Measurements from ENCODE around the gene ZNF684.

ZNF684 gene

GRCh38 chr1:40575336-40575735 is 43.9 kb downstream of the ZNF684 start:
- no peak for DNase-seq

- DNase-seq: no peak
Measured at GRCh38 chr1:40582116-40582515, 50.7 kb downstream of the ZNF684 start.

- no peak for DNase-seq
Measured at GRCh38 chr1:40583980-40584379, 52.5 kb downstream of the ZNF684 start.

- no peak for DNase-seq
Measured at GRCh38 chr1:40588586-40588985, 57.1 kb downstream of the ZNF684 start.

GRCh38 chr1:40592107-40592803 is 60.8 kb downstream of the ZNF684 start:
- peak; percentile 50 for DNase-seq

GRCh38 chr1:40593449-40594186 is 62.2 kb downstream of the ZNF684 start:
- DNase-seq: no peak

GRCh38 chr1:40594187-40594531 is 62.7 kb downstream of the ZNF684 start:
- DNase-seq: peak; percentile 47

GRCh38 chr1:40595623-40596022 is 64.2 kb downstream of the ZNF684 start:
- DNase-seq: no peak
